MCF 10A (cell line): ENCODE data around the gene TXNRD1. TPM values are rescaled to one million over a fixed set of nuclear protein-coding genes. Genes with fewer than 3 reads are reported as not detected.

ENCODE experiments used
- BruUV-seq: library from RNA; stranded (reverse); fragments of 400-500 nt; replicated peaks from 2 replicates; lab custom pipeline; 2021; lab: Mats Ljungman, UMichigan
- CTCF ChIA-PET: fragments of 300-600 bp; sonication (Branson Sonifier 250); formaldehyde crosslinking; extraction: SDS; loops from one replicate; lab custom pipeline; 2021; ENCODE audit warnings: antibody characterized with exemption, inconsistent platforms; lab: Yijun Ruan, JAX
- POLR2A ChIA-PET: fragments of 300-600, 350-650 bp; sonication (Branson Sonifier 250); formaldehyde crosslinking; extraction: SDS; loops from one replicate; lab custom pipeline; 2020; ENCODE audit warnings: antibody characterized with exemption, inconsistent platforms; lab: Yijun Ruan, JAX
- DNase-seq: peaks from one replicate; pipeline ENCODE4 v3.0.0-alpha.2; 2018; ENCODE audit not compliant: unreplicated experiment
- H3K27ac Mint-ChIP-seq: one replicate; pipeline ENCODE4 v1.8.0; 2022; ENCODE audit warnings: mild to moderate bottlenecking, low read depth, mixed read lengths; ENCODE audit not compliant: unreplicated experiment
- H3K27me3 Mint-ChIP-seq: one replicate; pipeline ENCODE4 v1.8.0; 2022; ENCODE audit warnings: mixed read lengths; ENCODE audit not compliant: insufficient read depth, unreplicated experiment
- H3K36me3 Mint-ChIP-seq: one replicate; pipeline ENCODE4 v1.8.0; 2022; ENCODE audit warnings: mild to moderate bottlenecking, moderate library complexity, mixed read lengths; ENCODE audit not compliant: insufficient read depth, unreplicated experiment
- H3K4me1 Mint-ChIP-seq: one replicate; pipeline ENCODE4 v1.8.0; 2022; ENCODE audit warnings: mixed read lengths; ENCODE audit not compliant: insufficient read depth, unreplicated experiment
- H3K4me3 Mint-ChIP-seq: one replicate; pipeline ENCODE4 v1.8.0; 2022; ENCODE audit warnings: mild to moderate bottlenecking, moderate library complexity, mixed read lengths; ENCODE audit not compliant: unreplicated experiment
- H3K9me3 Mint-ChIP-seq: one replicate; pipeline ENCODE4 v1.8.0; 2022; ENCODE audit warnings: mixed read lengths; ENCODE audit not compliant: unreplicated experiment
- CTCF ChIP-seq: fragments of 200-600 bp; IDR thresholded peaks from one replicate; pipeline ENCODE4 v1.8.0; 2022; ENCODE audit warnings: antibody characterized with exemption, mild to moderate bottlenecking; ENCODE audit not compliant: unreplicated experiment
- intact Hi-C: fragments of 100-400 bp; cut with micrococcal nuclease; formaldehyde crosslinking; loops from 2 replicates; pipeline ENCODE4 v1.14.1; 2022
- total RNA-seq: library from RNA; stranded (reverse); gene quantifications from 2 replicates; pipeline ENCODE4 v1.2.3, GENCODE V29; 2022

Gene TXNRD1
- total RNA-seq, 1 experiment from 2014 or later, result 64.0 TPM

- no peak for TF ChIP-seq CTCF
- ChIA-PET POLR2A (interaction anchor here (1.1 to 1.6 kb wide), 2 partner anchors 9 to 51 kb away, joined by 3 read pairs; no protein-coding TSS in a partner anchor), CTCF (interaction anchor here (0.6 to 2.1 kb wide), 7 partner anchors 10 to 705 kb away, joined by 3 to 6 read pairs (median 4); no protein-coding TSS in a partner anchor)
- BruUV-seq, result no TSS peak
- intact Hi-C loops, result no loop called here
- Mint-ChIP-seq H3K27me3 (no peaks in the 10 kb centered on the region), H3K27ac (no peak overlapping the region), H3K4me1 (peaks cover 3% of the 10 kb centered on the region), H3K36me3 (peaks cover 99% of the 10 kb centered on the region), H3K9me3 (no peaks in the 10 kb centered on the region), H3K4me3 (no peak overlapping the region)
- no peak for DNase-seq
Measured at GRCh38 chr12:104339663-104340062, 124.1 kb downstream of the TXNRD1 start.

- CTCF ChIA-PET, result interaction anchor here (0.9 to 2.1 kb wide), 6 partner anchors 9 to 537 kb away, joined by 3 to 6 read pairs (median 4); no protein-coding TSS in a partner anchor
- no peak overlapping the region for H3K4me3 Mint-ChIP-seq
- TF ChIP-seq CTCF, result no peak
- H3K9me3 Mint-ChIP-seq, result no peaks in the 10 kb centered on the region
- peaks cover 6% of the 10 kb centered on the region for H3K4me1 Mint-ChIP-seq
- DNase-seq, result no peak
- no peaks in the 10 kb centered on the region for H3K27me3 Mint-ChIP-seq
- BruUV-seq, result no TSS peak
- H3K36me3 Mint-ChIP-seq, result peaks cover 98% of the 10 kb centered on the region
- intact Hi-C loops, result no loop called here
- no peak overlapping the region for H3K27ac Mint-ChIP-seq
- POLR2A ChIA-PET, result interaction anchor here (0.6 to 1.6 kb wide), 2 partner anchors 9 to 675 kb away, joined by 3 read pairs; no protein-coding TSS in a partner anchor
Measured at GRCh38 chr12:104340177-104340576, 124.6 kb downstream of the TXNRD1 start.

- TF ChIP-seq CTCF, result no peak
- ChIA-PET CTCF (interaction anchor here (0.7 to 2.1 kb wide), 8 partner anchors 10 to 231 kb away, joined by 3 to 6 read pairs (median 4); no protein-coding TSS in a partner anchor), POLR2A (interaction anchor here (0.6 to 1.6 kb wide), 3 partner anchors 10 to 804 kb away, joined by 3 read pairs; no protein-coding TSS in a partner anchor)
- DNase-seq, result no peak
- H3K27ac Mint-ChIP-seq, result no peak overlapping the region
- H3K9me3 Mint-ChIP-seq, result no peaks in the 10 kb centered on the region
- H3K36me3 Mint-ChIP-seq, result peaks cover 97% of the 10 kb centered on the region
- H3K4me3 Mint-ChIP-seq, result no peak overlapping the region
- no peaks in the 10 kb centered on the region for H3K27me3 Mint-ChIP-seq
- BruUV-seq, result no TSS peak
- intact Hi-C loops, result no loop called here
- peaks cover 6% of the 10 kb centered on the region for H3K4me1 Mint-ChIP-seq
Measured at GRCh38 chr12:104340925-104341611, 125.5 kb downstream of the TXNRD1 start.

GRCh38 chr12:104342147-104342546 is 126.6 kb downstream of the TXNRD1 start:
- no peak for DNase-seq
- no peaks in the 10 kb centered on the region for H3K9me3 Mint-ChIP-seq
- intact Hi-C loops, result no loop called here
- no peaks in the 10 kb centered on the region for H3K27me3 Mint-ChIP-seq
- no peak overlapping the region for H3K27ac Mint-ChIP-seq
- peaks cover 6% of the 10 kb centered on the region for H3K4me1 Mint-ChIP-seq
- H3K4me3 Mint-ChIP-seq, result no peak overlapping the region
- no peak for TF ChIP-seq CTCF
- POLR2A ChIA-PET, result interaction anchor here (0.7 kb wide), 1 partner anchor 21 kb away, joined by 3 read pairs; no protein-coding TSS in a partner anchor
- no TSS peak for BruUV-seq
- CTCF ChIA-PET, result interaction anchor here (0.6 to 2.9 kb wide), 6 partner anchors 9 to 203 kb away, joined by 4 to 11 read pairs (median 5); no protein-coding TSS in a partner anchor
- H3K36me3 Mint-ChIP-seq, result peaks cover 97% of the 10 kb centered on the region
